Activated naive CD8-positive, alpha-beta T cell treated with anti-CD3 and anti-CD28 coated beads, Interleukin-2, amount 50 U/mL, for 24 hours (primary cell): ENCODE results near the gene APRT.

Experiments used
- ATAC-seq: fragments of 150-1000 bp; cut with Tn5 transposase; one replicate; pipeline ENCODE4 v1.10.0; 2021
- DNase-seq: peaks from one replicate; pipeline ENCODE4 v3.0.0; 2021
- H3K27ac Mint-ChIP-seq: one replicate; pipeline ENCODE4 v1.8.0; 2021; ENCODE audit warnings: mild to moderate bottlenecking, mixed read lengths
- H3K27me3 Mint-ChIP-seq: one replicate; pipeline ENCODE4 v1.8.0; 2021; ENCODE audit warnings: mixed read lengths
- H3K36me3 Mint-ChIP-seq: one replicate; pipeline ENCODE4 v1.8.0; 2021; ENCODE audit warnings: low read depth, mixed read lengths
- H3K4me1 Mint-ChIP-seq: one replicate; pipeline ENCODE4 v1.8.0; 2021; ENCODE audit warnings: mixed read lengths
- H3K4me3 Mint-ChIP-seq: one replicate; pipeline ENCODE4 v1.8.0; 2021; ENCODE audit warnings: mild to moderate bottlenecking, moderate library complexity, mixed read lengths
- H3K9me3 Mint-ChIP-seq: one replicate; pipeline ENCODE4 v1.8.0; 2021; ENCODE audit warnings: mixed read lengths

The APRT gene, protein sequence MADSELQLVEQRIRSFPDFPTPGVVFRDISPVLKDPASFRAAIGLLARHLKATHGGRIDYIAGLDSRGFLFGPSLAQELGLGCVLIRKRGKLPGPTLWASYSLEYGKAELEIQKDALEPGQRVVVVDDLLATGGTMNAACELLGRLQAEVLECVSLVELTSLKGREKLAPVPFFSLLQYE

GRCh38 chr16:88811769-88812512 is at the start of gene APRT:
APRT (minus strand) TSS chr16:88811928; CDS start chr16:88811899, 29 bp downstream.
- Mint-ChIP-seq H3K4me3 (peak within 1 kb of the TSS; percentile 87), H3K4me1 (peaks cover 24% of the 10 kb centered on the region)
- peak; percentile 98 for DNase-seq

GRCh38 chr16:88861359-88861758 is 49.6 kb upstream of the APRT start:
- Mint-ChIP-seq H3K27me3 (no peaks in the 10 kb centered on the region), H3K36me3 (peaks cover 6% of the 10 kb centered on the region), H3K27ac (no peak overlapping the region), H3K4me1 (peaks cover 14% of the 10 kb centered on the region), H3K4me3 (no peak overlapping the region), H3K9me3 (no peaks in the 10 kb centered on the region)
- ATAC-seq (no peak), DNase-seq (no peak)

More at GRCh38 chr16:88811769-88812512, at the start of gene APRT:
- Mint-ChIP-seq H3K36me3 (peaks cover 28% of the 10 kb centered on the region), H3K27ac (peak within 1 kb of the TSS; percentile 95), H3K27me3 (no peaks in the 10 kb centered on the region), H3K9me3 (no peaks in the 10 kb centered on the region)
- peak; percentile 58 for ATAC-seq

- DNase-seq, result no peak
- Mint-ChIP-seq H3K27ac (no peak overlapping the region), H3K27me3 (no peaks in the 10 kb centered on the region), H3K9me3 (no peaks in the 10 kb centered on the region), H3K4me3 (no peak overlapping the region), H3K36me3 (peaks cover 6% of the 10 kb centered on the region), H3K4me1 (peaks cover 28% of the 10 kb centered on the region)
- ATAC-seq, result no peak
Observed at GRCh38 chr16:88859381-88860091, 47.8 kb upstream of the APRT start.

DNA sequence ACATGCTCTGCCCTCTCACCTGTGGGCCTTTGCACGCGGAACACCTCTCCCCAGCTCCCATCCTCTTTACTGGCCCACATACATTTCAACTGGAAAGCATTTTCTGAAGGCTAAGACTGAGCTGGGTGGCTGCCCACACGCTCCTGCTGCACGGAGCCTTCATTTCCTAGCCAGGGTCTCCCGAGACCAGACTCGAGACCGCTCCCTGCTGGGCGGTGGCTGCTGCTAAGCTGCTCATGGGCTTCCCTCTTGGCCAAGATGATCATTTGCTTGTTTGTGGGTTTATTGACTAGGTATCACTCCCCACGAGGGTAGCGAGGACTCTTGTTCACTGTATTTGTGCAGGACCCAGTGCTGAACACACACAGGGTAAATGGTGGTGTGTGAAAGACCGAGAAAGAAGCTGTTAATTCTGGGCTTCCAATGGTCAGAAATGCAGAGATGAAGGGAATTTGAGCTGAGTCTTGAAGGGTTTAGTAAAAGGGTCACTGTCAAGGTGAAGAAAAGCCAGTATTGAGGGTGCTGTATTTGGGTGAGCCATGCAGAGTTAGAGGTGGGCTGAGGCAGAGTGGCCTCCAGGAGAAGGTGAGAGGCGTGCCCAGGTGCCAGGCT is 46.1 kb upstream of the APRT start:
- Mint-ChIP-seq H3K27me3 (no peaks in the 10 kb centered on the region), H3K4me1 (peaks cover 29% of the 10 kb centered on the region), H3K9me3 (no peaks in the 10 kb centered on the region), H3K4me3 (peak overlapping the region; percentile 99), H3K27ac (peak overlapping the region; percentile 88), H3K36me3 (peaks cover 6% of the 10 kb centered on the region)
- DNase-seq (peak; percentile 78), ATAC-seq (peak; percentile 64)

GRCh38 chr16:88856828-88857727 is 45.4 kb upstream of the APRT start, which contains the start of the genes GALNS and TRAPPC2L:
GALNS (minus strand) TSS chr16:88856947; CDS start chr16:88856877, 70 bp downstream.
TRAPPC2L (plus strand) TSS chr16:88857127; CDS start chr16:88857151, 24 bp downstream.
- DNase-seq (peak; percentile 100), ATAC-seq (peak; percentile 69)
- peaks cover 6% of the 10 kb centered on the region for H3K36me3 Mint-ChIP-seq
- no peaks in the 10 kb centered on the region for H3K9me3 Mint-ChIP-seq
- H3K27ac Mint-ChIP-seq, result peak within 1 kb of the TSS; percentile 88
- H3K4me1 Mint-ChIP-seq, result peaks cover 29% of the 10 kb centered on the region
- H3K27me3 Mint-ChIP-seq, result no peaks in the 10 kb centered on the region
- H3K4me3 Mint-ChIP-seq, result peak within 1 kb of the TSS; percentile 99

DNA sequence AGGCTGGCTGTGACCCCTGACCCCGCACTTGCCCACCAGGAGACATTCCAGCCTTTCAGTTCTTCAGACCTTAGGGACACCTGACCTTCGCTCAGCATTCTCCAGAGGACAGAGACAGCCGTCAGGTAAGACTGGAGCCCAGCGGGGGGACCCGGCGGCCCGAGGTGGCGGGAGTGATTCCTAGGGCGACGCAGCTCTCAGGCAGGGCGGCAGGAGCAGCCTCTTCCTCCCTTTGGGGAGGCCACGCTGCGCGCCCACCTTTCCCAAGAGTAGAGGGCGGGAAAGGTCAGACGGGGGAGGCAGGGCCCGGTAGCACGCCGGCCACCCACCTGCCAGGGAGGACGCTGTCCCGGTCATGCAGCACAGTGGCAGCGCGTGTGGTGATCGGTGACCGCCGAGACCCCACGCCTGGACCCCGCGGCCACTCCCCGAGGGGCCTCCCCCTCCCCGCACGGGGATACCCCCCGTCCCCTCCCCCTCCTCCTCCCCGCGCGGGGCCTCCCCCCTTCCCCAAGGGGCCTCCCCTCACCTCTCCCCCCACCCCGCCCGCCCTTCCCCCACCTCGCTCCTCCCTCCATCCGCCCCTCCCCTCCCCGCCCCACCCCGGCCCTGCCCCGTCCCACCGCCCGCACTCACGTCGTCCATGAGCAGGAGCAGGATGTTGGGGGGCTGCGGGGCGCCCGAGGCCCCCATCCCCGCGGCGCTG is 44.5 kb upstream of the APRT start:
- peak overlapping the region; percentile 99 for H3K4me3 Mint-ChIP-seq
- DNase-seq (peak; percentile 34), ATAC-seq (peak; percentile 44)
- peaks cover 6% of the 10 kb centered on the region for H3K36me3 Mint-ChIP-seq
- no peak overlapping the region for H3K27ac Mint-ChIP-seq
- H3K9me3 Mint-ChIP-seq, result no peaks in the 10 kb centered on the region
- no peaks in the 10 kb centered on the region for H3K27me3 Mint-ChIP-seq
- peaks cover 29% of the 10 kb centered on the region for H3K4me1 Mint-ChIP-seq

DNA sequence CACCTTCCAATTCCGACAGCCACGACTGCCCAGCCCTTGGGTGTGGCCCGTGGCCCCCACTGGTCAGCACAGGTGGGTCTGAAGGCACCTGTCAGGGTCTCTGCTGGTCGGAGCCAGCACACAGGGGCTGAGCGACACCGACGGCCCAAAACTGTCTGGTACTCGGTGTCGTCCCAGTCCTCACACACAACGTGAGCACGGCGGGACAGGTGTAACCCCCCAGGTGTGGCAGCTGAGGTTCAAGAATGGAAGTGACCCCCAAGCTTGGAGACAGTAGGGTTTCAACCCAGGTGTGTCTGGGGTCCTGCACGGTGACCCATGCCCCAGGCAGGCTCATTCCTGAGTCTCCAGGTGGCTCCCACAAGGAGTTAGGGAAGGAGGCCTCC is 44.0 kb upstream of the APRT start:
- peaks cover 2% of the 10 kb centered on the region for H3K36me3 Mint-ChIP-seq
- H3K27ac Mint-ChIP-seq, result no peak overlapping the region
- no peaks in the 10 kb centered on the region for H3K27me3 Mint-ChIP-seq
- no peak for DNase-seq
- H3K4me3 Mint-ChIP-seq, result peak overlapping the region; percentile 75
- peaks cover 29% of the 10 kb centered on the region for H3K4me1 Mint-ChIP-seq
- no peak for ATAC-seq
- H3K9me3 Mint-ChIP-seq, result no peaks in the 10 kb centered on the region

DNA sequence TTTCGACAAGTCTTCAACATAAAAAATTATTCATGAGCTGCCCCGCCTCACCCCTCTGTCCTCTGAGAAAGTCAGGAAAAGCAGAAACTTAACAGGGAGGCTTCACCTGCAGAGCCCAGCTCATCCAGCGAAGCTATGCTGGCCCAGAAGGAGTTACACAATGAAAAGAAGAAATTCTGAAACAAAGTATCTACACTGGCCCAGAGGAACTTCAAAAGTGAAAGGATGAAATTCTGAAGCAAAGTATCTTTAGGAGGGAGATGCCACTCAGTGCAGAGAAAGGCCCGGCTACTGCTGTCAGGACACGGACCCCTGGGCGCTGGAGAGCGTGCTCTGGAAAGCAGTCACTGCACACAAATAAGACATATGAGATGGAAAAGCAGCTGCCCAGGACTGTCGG is 43.4 kb upstream of the APRT start:
- Mint-ChIP-seq H3K9me3 (no peaks in the 10 kb centered on the region), H3K4me3 (peak overlapping the region; percentile 75), H3K27ac (peak overlapping the region; percentile 64), H3K27me3 (no peaks in the 10 kb centered on the region), H3K4me1 (peaks cover 29% of the 10 kb centered on the region), H3K36me3 (peaks cover 2% of the 10 kb centered on the region)
- ATAC-seq, result no peak
- DNase-seq, result no peak

- Mint-ChIP-seq H3K4me3 (peak overlapping the region; percentile 75), H3K27ac (no peak overlapping the region), H3K36me3 (peaks cover 2% of the 10 kb centered on the region), H3K9me3 (no peaks in the 10 kb centered on the region), H3K27me3 (no peaks in the 10 kb centered on the region), H3K4me1 (peaks cover 29% of the 10 kb centered on the region)
- peak; percentile 5 for ATAC-seq
- DNase-seq, result peak; percentile 34
Observed at GRCh38 chr16:88854306-88855111, 42.8 kb upstream of the APRT start.

GRCh38 chr16:88853325-88853941 is 41.7 kb upstream of the APRT start:
- H3K27me3 Mint-ChIP-seq, result no peaks in the 10 kb centered on the region
- ATAC-seq (no peak), DNase-seq (no peak)
- H3K4me1 Mint-ChIP-seq, result peaks cover 27% of the 10 kb centered on the region
- no peaks in the 10 kb centered on the region for H3K9me3 Mint-ChIP-seq
- no peak overlapping the region for H3K4me3 Mint-ChIP-seq
- peaks cover 2% of the 10 kb centered on the region for H3K36me3 Mint-ChIP-seq
- H3K27ac Mint-ChIP-seq, result no peak overlapping the region

DNA sequence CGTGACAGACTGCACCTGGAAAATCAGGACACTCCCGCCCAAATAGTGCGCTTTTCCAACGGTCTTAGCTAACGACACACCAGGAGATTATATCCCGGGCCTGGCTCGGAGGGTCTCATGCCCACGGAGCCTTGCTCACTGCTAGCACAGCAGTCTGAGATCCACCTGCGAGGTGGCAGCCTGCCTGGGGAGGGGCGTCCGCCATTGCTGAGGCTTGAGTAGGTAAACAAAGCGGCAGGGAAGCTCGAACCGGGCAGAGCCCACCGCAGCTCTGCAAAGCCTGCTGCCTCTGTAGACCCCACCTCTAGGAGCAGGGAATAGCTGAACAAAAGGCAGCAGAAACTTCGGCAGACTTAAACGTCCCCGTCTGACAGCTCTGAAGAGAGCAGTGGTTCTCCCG is 39.9 kb upstream of the APRT start:
- H3K27ac Mint-ChIP-seq, result no peak overlapping the region
- DNase-seq (no peak), ATAC-seq (no peak)
- H3K9me3 Mint-ChIP-seq, result no peaks in the 10 kb centered on the region
- no peaks in the 10 kb centered on the region for H3K36me3 Mint-ChIP-seq
- peaks cover 16% of the 10 kb centered on the region for H3K4me1 Mint-ChIP-seq
- no peaks in the 10 kb centered on the region for H3K27me3 Mint-ChIP-seq
- H3K4me3 Mint-ChIP-seq, result no peak overlapping the region

- no peak for ATAC-seq
- Mint-ChIP-seq H3K27me3 (no peaks in the 10 kb centered on the region), H3K4me1 (peaks cover 12% of the 10 kb centered on the region), H3K4me3 (no peak overlapping the region), H3K27ac (no peak overlapping the region), H3K36me3 (no peaks in the 10 kb centered on the region), H3K9me3 (no peaks in the 10 kb centered on the region)
- no peak for DNase-seq
Observed at GRCh38 chr16:88850531-88851199, 38.9 kb upstream of the APRT start.
